ENCODE measurements around the gene TGFB1I1. TPM values are rescaled to one million over a fixed set of nuclear protein-coding genes. Genes with fewer than 3 reads are reported as not detected.

The TGFB1I1 gene
- total and polyA plus RNA-seq, 2 of the 13 experiments (the other 11 are each of a cell fraction or from before 2014, with no cell fraction given): 0.80 to 2.9 TPM

DNA sequence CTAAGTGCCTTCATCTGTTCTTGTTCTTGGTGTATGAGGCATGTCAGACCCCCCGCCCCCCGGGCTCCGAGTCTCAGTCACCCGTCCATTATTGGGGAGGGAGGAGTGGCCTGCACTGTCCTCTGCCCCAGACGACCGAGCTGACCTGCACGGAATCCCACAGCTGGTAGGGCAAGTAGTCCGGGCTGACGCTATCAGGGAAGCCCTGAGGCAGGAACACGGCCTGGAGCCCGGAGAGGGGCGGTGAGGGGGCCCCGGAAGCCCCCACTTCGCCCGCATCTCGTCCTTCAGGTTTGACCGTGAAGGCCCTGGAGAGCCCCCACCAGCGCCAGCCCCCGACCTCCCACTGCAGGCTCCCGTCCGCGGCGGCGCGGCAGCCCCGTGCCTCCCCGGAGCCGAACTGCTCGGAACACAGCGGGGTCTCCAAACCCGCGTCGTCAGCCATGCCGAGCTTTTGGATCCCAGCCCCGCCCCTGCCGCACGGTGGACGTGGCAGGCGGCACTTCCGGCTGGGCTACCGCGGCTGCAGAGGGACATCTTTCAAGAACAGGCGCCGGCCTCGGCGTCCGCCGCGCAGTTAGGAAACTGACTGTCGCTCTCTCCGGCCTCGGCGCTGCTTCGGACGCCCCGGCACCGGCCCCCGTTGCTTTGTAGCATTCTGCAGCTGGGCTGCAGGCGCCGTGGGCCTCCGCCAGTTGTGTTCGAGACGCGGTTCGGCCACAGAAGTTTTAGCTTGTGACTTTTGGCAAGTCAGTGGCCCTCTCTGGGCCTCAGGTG is 36.2 kb downstream of the TGFB1I1 start, which contains the start of gene RUSF1 (continued):
- TF ChIP-seq, protein P1, sequence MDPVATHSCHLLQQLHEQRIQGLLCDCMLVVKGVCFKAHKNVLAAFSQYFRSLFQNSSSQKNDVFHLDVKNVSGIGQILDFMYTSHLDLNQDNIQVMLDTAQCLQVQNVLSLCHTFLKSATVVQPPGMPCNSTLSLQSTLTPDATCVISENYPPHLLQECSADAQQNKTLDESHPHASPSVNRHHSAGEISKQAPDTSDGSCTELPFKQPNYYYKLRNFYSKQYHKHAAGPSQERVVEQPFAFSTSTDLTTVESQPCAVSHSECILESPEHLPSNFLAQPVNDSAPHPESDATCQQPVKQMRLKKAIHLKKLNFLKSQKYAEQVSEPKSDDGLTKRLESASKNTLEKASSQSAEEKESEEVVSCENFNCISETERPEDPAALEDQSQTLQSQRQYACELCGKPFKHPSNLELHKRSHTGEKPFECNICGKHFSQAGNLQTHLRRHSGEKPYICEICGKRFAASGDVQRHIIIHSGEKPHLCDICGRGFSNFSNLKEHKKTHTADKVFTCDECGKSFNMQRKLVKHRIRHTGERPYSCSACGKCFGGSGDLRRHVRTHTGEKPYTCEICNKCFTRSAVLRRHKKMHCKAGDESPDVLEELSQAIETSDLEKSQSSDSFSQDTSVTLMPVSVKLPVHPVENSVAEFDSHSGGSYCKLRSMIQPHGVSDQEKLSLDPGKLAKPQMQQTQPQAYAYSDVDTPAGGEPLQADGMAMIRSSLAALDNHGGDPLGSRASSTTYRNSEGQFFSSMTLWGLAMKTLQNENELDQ (CRISPR knock-in tag; IDR thresholded peaks at IDR 0.05; ENCODE audit: borderline replicate concordance): peak; percentile 15; the same call in 1 of the 2 replicates
- 0 out of 2 replicates have a peak, but pooled peaks have one; percentile 54 for TF ChIP-seq SIX4 (CRISPR knock-in tag; IDR thresholded peaks at IDR 0.05)
- peak; percentile 98 for TF ChIP-seq TAF1 (CRISPR knock-in tag; IDR thresholded peaks at IDR 0.05)
- TF ChIP-seq, protein P2, sequence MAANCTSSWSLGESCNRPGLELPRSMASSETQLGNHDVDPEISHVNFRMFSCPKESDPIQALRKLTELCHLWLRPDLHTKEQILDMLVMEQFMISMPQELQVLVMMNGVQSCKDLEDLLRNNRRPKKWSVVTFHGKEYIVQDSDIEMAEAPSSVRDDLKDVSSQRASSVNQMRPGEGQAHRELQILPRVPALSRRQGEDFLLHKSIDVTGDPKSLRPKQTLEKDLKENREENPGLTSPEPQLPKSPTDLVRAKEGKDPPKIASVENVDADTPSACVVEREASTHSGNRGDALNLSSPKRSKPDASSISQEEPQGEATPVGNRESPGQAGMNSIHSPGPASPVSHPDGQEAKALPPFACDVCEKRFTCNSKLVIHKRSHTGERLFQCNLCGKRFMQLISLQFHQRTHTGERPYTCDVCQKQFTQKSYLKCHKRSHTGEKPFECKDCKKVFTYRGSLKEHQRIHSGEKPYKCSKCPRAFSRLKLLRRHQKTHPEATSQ (CRISPR knock-in tag; IDR thresholded peaks at IDR 0.05; ENCODE audit: borderline replicate concordance): no peak; the same call in 1 of the 2 replicates
- TF ChIP-seq, protein P3, sequence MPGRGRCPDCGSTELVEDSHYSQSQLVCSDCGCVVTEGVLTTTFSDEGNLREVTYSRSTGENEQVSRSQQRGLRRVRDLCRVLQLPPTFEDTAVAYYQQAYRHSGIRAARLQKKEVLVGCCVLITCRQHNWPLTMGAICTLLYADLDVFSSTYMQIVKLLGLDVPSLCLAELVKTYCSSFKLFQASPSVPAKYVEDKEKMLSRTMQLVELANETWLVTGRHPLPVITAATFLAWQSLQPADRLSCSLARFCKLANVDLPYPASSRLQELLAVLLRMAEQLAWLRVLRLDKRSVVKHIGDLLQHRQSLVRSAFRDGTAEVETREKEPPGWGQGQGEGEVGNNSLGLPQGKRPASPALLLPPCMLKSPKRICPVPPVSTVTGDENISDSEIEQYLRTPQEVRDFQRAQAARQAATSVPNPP (CRISPR knock-in tag; IDR thresholded peaks at IDR 0.05): peak; percentile 60; the same call in 1 of the 2 replicates
- TF ChIP-seq ZNF460 (CRISPR knock-in tag; IDR thresholded peaks at IDR 0.05; ENCODE audit: borderline replicate concordance): no peak; the same call in 1 of the 2 replicates
- TF ChIP-seq, protein P4, sequence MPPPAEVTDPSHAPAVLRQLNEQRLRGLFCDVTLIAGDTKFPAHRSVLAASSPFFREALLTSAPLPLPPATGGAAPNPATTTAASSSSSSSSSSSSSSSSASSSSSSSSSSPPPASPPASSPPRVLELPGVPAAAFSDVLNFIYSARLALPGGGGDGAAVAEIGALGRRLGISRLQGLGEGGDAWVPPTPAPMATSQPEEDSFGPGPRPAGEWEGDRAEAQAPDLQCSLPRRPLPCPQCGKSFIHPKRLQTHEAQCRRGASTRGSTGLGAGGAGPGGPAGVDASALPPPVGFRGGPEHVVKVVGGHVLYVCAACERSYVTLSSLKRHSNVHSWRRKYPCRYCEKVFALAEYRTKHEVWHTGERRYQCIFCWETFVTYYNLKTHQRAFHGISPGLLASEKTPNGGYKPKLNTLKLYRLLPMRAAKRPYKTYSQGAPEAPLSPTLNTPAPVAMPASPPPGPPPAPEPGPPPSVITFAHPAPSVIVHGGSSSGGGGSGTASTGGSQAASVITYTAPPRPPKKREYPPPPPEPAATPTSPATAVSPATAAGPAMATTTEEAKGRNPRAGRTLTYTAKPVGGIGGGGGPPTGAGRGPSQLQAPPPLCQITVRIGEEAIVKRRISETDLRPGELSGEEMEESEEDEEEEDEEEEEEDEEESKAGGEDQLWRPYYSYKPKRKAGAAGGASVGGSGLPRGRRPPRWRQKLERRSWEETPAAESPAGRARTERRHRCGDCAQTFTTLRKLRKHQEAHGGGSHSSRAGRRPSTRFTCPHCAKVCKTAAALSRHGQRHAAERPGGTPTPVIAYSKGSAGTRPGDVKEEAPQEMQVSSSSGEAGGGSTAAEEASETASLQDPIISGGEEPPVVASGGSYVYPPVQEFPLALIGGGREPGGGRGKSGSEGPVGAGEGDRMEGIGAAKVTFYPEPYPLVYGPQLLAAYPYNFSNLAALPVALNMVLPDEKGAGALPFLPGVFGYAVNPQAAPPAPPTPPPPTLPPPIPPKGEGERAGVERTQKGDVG (CRISPR knock-in tag; IDR thresholded peaks at IDR 0.05; ENCODE audit: borderline replicate concordance): peak; percentile 77; the same call in 1 of the 2 replicates
- no peak for TF ChIP-seq NONO (IDR thresholded peaks at IDR 0.05)
- TF ChIP-seq NONO (CRISPR knock-in tag; conservative IDR thresholded peaks at IDR 0.05): peak; percentile 97
- TF ChIP-seq CAMTA2 (CRISPR knock-in tag; IDR thresholded peaks at IDR 0.05; ENCODE audit: borderline replicate concordance): peak; percentile 97
- TF ChIP-seq ZNF263 (CRISPR knock-in tag; IDR thresholded peaks at IDR 0.05): peak; percentile 7; the same call in 1 of the 2 replicates
- peak; percentile 96; the same call in 1 of the 2 replicates for TF ChIP-seq WIZ (CRISPR knock-in tag; IDR thresholded peaks at IDR 0.05)
- TF ChIP-seq, protein P5, sequence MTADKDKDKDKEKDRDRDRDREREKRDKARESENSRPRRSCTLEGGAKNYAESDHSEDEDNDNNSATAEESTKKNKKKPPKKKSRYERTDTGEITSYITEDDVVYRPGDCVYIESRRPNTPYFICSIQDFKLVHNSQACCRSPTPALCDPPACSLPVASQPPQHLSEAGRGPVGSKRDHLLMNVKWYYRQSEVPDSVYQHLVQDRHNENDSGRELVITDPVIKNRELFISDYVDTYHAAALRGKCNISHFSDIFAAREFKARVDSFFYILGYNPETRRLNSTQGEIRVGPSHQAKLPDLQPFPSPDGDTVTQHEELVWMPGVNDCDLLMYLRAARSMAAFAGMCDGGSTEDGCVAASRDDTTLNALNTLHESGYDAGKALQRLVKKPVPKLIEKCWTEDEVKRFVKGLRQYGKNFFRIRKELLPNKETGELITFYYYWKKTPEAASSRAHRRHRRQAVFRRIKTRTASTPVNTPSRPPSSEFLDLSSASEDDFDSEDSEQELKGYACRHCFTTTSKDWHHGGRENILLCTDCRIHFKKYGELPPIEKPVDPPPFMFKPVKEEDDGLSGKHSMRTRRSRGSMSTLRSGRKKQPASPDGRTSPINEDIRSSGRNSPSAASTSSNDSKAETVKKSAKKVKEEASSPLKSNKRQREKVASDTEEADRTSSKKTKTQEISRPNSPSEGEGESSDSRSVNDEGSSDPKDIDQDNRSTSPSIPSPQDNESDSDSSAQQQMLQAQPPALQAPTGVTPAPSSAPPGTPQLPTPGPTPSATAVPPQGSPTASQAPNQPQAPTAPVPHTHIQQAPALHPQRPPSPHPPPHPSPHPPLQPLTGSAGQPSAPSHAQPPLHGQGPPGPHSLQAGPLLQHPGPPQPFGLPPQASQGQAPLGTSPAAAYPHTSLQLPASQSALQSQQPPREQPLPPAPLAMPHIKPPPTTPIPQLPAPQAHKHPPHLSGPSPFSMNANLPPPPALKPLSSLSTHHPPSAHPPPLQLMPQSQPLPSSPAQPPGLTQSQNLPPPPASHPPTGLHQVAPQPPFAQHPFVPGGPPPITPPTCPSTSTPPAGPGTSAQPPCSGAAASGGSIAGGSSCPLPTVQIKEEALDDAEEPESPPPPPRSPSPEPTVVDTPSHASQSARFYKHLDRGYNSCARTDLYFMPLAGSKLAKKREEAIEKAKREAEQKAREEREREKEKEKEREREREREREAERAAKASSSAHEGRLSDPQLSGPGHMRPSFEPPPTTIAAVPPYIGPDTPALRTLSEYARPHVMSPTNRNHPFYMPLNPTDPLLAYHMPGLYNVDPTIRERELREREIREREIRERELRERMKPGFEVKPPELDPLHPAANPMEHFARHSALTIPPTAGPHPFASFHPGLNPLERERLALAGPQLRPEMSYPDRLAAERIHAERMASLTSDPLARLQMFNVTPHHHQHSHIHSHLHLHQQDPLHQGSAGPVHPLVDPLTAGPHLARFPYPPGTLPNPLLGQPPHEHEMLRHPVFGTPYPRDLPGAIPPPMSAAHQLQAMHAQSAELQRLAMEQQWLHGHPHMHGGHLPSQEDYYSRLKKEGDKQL (CRISPR knock-in tag; IDR thresholded peaks at IDR 0.05; ENCODE audit: low read depth): 0 out of 2 replicates have a peak, but pooled peaks have one; percentile 37
